Measurements from ENCODE around the gene SLC41A2.
"Not testable (repeated sequence)": the region's sequence is repeated elsewhere in the genome, so short reads cannot be mapped to it uniquely, and the experiment has no call there.

The SLC41A2 gene

DNA sequence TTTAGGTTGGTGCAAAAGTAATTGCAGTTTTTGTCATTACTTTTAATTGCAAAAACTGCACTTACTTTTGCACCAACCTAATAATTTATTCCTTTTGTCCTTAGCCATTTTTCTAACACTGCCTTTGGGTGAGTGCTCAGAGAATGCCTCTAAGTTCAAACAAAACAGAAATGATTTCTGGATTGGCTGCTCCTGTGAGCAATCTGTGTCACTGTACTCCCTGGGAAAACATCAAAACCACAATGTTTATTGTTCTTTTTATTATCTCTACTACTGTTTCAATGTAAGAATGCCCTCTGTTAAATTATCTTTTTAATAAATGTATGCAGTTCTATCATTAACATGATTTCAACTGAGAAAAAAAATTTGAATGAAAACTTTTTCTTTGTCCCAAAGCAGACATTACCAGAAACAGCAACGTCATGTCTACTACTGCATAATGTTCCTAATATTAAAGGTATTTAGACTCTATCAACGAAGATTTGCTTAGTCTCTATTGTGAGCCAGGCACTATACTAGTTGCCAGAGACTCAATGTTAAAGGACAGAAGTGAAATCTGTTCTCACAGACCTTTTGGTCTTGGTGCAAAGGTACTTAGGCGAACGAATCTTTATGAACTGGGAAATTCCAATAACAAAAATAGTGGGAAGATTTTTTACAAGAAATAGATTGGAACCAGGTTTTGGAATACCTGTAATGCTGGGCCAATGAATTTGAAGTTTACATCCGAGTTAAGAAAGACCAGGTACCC, 6.2 kb downstream of the SLC41A2 start:
- POLR2A ChIA-PET = no interaction called here
- no peak for DNase-seq (ENCODE audit: extremely low spot score)
- no peak for TF ChIP-seq PKNOX1 (IDR thresholded peaks at IDR 0.05)
- TF ChIP-seq BHLHE40 (IDR thresholded peaks at IDR 0.05; ENCODE audit: borderline replicate concordance) = no peak
- no peak for TF ChIP-seq SUZ12 (IDR thresholded peaks at IDR 0.05)
- no peak for TF ChIP-seq FOXK2 (IDR thresholded peaks at IDR 0.05)
- TF ChIP-seq ZNF384 (IDR thresholded peaks at IDR 0.05) = no peak
- no peak for TF ChIP-seq ELF4 (IDR thresholded peaks at IDR 0.05)
- no peak for TF ChIP-seq L3MBTL2 (conservative IDR thresholded peaks at IDR 0.05)
- no peak for TF ChIP-seq ARNT (IDR thresholded peaks at IDR 0.05)
- no peak for TF ChIP-seq CTBP1 (IDR thresholded peaks at IDR 0.05; ENCODE audit: borderline replicate concordance)
- no peak for TF ChIP-seq TARDBP (IDR thresholded peaks at IDR 0.05)
- no peak for TF ChIP-seq FOXM1 (IDR thresholded peaks at IDR 0.05; ENCODE audit: borderline replicate concordance)
- no peak for TF ChIP-seq NFRKB (IDR thresholded peaks at IDR 0.05)
- no peak for TF ChIP-seq SP1 (IDR thresholded peaks at IDR 0.05)
- CTCF ChIA-PET = no interaction called here

GRCh38 chr12:104948716-104949115, 9.4 kb downstream of the SLC41A2 start:
- CTCF ChIA-PET; DNase-seq (ENCODE audit: extremely low spot score); POLR2A ChIA-PET: not testable (repeated sequence)

DNA sequence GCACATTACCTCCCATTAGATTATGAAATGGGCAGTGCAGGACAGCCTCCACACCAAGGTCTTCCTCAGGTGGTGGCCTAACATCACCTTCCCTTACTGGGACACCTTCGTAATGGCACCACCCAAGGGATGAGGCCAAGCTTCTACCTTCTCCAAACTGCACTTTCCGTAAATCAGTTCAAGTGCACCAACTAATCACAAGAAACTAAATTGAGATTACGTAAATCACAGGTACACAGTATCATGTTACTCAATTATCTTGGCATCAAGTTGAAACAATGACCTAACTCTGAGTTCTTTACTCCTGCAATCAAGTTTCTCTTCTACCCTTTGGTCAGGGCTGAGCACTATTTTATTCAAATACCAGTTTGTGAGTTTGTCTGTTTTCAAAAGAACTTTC, 13.8 kb downstream of the SLC41A2 start:
- ChIA-PET POLR2A (no interaction called here), CTCF (no interaction called here)
- DNase-seq (ENCODE audit: extremely low spot score) = no peak
- TF ChIP-seq ARNT (IDR thresholded peaks at IDR 0.05) (no peak), FOXA1 (IDR thresholded peaks at IDR 0.05) (no peak), NFRKB (IDR thresholded peaks at IDR 0.05) (no peak), HDGF (IDR thresholded peaks at IDR 0.05; ENCODE audit: borderline replicate concordance) (no peak), FOXK2 (IDR thresholded peaks at IDR 0.05) (no peak), PKNOX1 (IDR thresholded peaks at IDR 0.05) (no peak), ELF4 (IDR thresholded peaks at IDR 0.05) (no peak), BHLHE40 (IDR thresholded peaks at IDR 0.05; ENCODE audit: borderline replicate concordance) (no peak), TARDBP (IDR thresholded peaks at IDR 0.05) (no peak)

GRCh38 chr12:104943401-104943800, 14.7 kb downstream of the SLC41A2 start:
- CTCF ChIA-PET; POLR2A ChIA-PET; DNase-seq (ENCODE audit: extremely low spot score): not testable (repeated sequence)

DNA sequence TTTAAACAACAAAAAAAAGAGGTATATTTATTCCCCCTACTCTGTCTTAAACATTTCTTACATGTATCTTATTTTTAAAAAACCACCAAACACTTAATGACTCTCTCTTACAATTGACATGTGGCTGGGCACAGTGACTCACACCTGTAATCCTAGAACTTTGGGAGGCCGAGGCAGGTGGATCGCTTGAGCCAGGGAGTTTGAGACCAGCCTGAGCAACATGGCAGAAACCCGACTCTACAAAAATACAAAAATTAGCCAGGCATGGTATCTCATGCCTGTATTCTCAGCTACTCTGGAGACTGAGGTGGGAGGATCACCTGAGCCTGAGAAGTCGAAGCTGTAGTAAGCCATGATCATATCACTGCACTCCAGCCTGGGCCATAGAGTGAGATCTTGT, 16.0 kb downstream of the SLC41A2 start:
- DNase-seq (ENCODE audit: extremely low spot score) = no peak
- CTCF ChIA-PET = interaction anchor here (0.6 kb wide), 1 partner anchor 12 kb away, joined by 3 read pairs; no protein-coding TSS in a partner anchor
- no peak for TF ChIP-seq PKNOX1 (IDR thresholded peaks at IDR 0.05)
- no peak for TF ChIP-seq CTBP1 (IDR thresholded peaks at IDR 0.05; ENCODE audit: borderline replicate concordance)
- TF ChIP-seq L3MBTL2 (conservative IDR thresholded peaks at IDR 0.05) = no peak
- no peak for TF ChIP-seq ARNT (IDR thresholded peaks at IDR 0.05)
- no peak for TF ChIP-seq HDGF (IDR thresholded peaks at IDR 0.05; ENCODE audit: borderline replicate concordance)
- no peak for TF ChIP-seq NFRKB (IDR thresholded peaks at IDR 0.05)
- no peak for TF ChIP-seq BHLHE40 (IDR thresholded peaks at IDR 0.05; ENCODE audit: borderline replicate concordance)
- TF ChIP-seq ELF4 (IDR thresholded peaks at IDR 0.05) = no peak
- TF ChIP-seq ZNF384 (IDR thresholded peaks at IDR 0.05) = no peak
- no peak for TF ChIP-seq SP1 (IDR thresholded peaks at IDR 0.05)
- TF ChIP-seq FOXA1 (IDR thresholded peaks at IDR 0.05) = no peak
- no peak for TF ChIP-seq SUZ12 (IDR thresholded peaks at IDR 0.05)
- no peak for TF ChIP-seq LEF1 (IDR thresholded peaks at IDR 0.05; ENCODE audit: borderline replicate concordance)
- no peak for TF ChIP-seq TARDBP (IDR thresholded peaks at IDR 0.05)
- TF ChIP-seq FOXM1 (IDR thresholded peaks at IDR 0.05; ENCODE audit: borderline replicate concordance) = no peak
- POLR2A ChIA-PET = no interaction called here

- no peak for DNase-seq (ENCODE audit: extremely low spot score)
- ChIA-PET CTCF (interaction anchor here (0.6 kb wide), 1 partner anchor 35 kb away, joined by 3 read pairs; no protein-coding TSS in a partner anchor), POLR2A (no interaction called here)
- TF ChIP-seq HDGF (IDR thresholded peaks at IDR 0.05; ENCODE audit: borderline replicate concordance) (no peak), ZNF384 (IDR thresholded peaks at IDR 0.05) (no peak), CTBP1 (IDR thresholded peaks at IDR 0.05; ENCODE audit: borderline replicate concordance) (no peak), NFRKB (IDR thresholded peaks at IDR 0.05) (no peak), BHLHE40 (IDR thresholded peaks at IDR 0.05; ENCODE audit: borderline replicate concordance) (no peak), FOXK2 (IDR thresholded peaks at IDR 0.05) (no peak), FOXA1 (IDR thresholded peaks at IDR 0.05) (no peak), L3MBTL2 (conservative IDR thresholded peaks at IDR 0.05) (no peak), SP1 (IDR thresholded peaks at IDR 0.05) (no peak), ARNT (IDR thresholded peaks at IDR 0.05) (no peak), ELF4 (IDR thresholded peaks at IDR 0.05) (no peak), LEF1 (IDR thresholded peaks at IDR 0.05; ENCODE audit: borderline replicate concordance) (no peak), TARDBP (IDR thresholded peaks at IDR 0.05) (no peak), FOXM1 (IDR thresholded peaks at IDR 0.05; ENCODE audit: borderline replicate concordance) (no peak), PKNOX1 (IDR thresholded peaks at IDR 0.05) (no peak), SUZ12 (IDR thresholded peaks at IDR 0.05) (no peak)
These were observed 16.6 kb downstream of the SLC41A2 start for GRCh38 chr12:104941454-104941853.

Measured in HEK293T (cell line).